Left ventricle myocardium superior (tissue), 1 donor: ENCODE measurements around the gene DENND1C. TPM values are rescaled to one million over a fixed set of nuclear protein-coding genes. Genes with fewer than 3 reads are reported as not detected.

Source experiments
- ATAC-seq: fragments of 200-7000 bp; cut with Tn5 transposase; one replicate; pipeline ENCODE4 v1.9.1; 2020; ENCODE audit warnings: mild to moderate bottlenecking, moderate library complexity
- DNase-seq: peaks from one replicate; pipeline ENCODE4 v3.0.0-alpha.2; 2020
- intact Hi-C: fragments of 100-400 bp; cut with micrococcal nuclease; formaldehyde crosslinking; loops from one replicate; pipeline ENCODE4 v1.11.0; 2022
- long read RNA-seq: library from polyadenylated mRNA; unstranded; transcript quantifications from one replicate; pipeline ENCODE4 v2.0.0, GENCODE V29; 2021
- total RNA-seq: library from RNA; stranded (reverse); fragmentation: NEBNext Ultra II Directional; extraction: Animal tissue kit (Norgen Biotek cat#: 25700); gene quantifications from one replicate; pipeline ENCODE4 v1.2.1, GENCODE V29; 2021
- donor health status: DM: no; HTN: yes; CAD: no; lungs with severe emphysema.

Gene DENND1C
- 0.87 TPM for total RNA-seq
- long read RNA-seq, result 0 reads

GRCh38 chr19:6481541-6482342 is at the start of gene DENND1C:
TSS of gene DENND1C (minus strand) at chr19:6481787. CDS start at chr19:6481695, 92 bp downstream.
- peak; percentile 60 for ATAC-seq
- peak; percentile 56 for DNase-seq
- intact Hi-C loops, result no loop called here

- ATAC-seq, result peak; percentile 96
- DNase-seq, result peak; percentile 93
- intact Hi-C loops, result no loop called here
Observed at GRCh38 chr19:6530386-6531162, 49.0 kb upstream of the DENND1C start, which contains the start of gene TNFSF9. TSS of gene TNFSF9 (plus strand) at chr19:6531026. CDS start at chr19:6531037, 11 bp downstream.

GRCh38 chr19:6529937-6530385 is 48.4 kb upstream of the DENND1C start:
- intact Hi-C loops, result no loop called here
- ATAC-seq, result no peak
- DNase-seq, result no peak

- ATAC-seq (no peak), DNase-seq (no peak)
- intact Hi-C loops, result no loop called here
Observed at GRCh38 chr19:6529351-6529750, 47.8 kb upstream of the DENND1C start.

- intact Hi-C loops, result no loop called here
- DNase-seq (peak; percentile 76), ATAC-seq (peak; percentile 71)
Observed at GRCh38 chr19:6528544-6529121, 47.0 kb upstream of the DENND1C start.

- intact Hi-C loops, result no loop called here
- DNase-seq (no peak), ATAC-seq (no peak)
Observed at GRCh38 chr19:6527893-6528543, 46.4 kb upstream of the DENND1C start.

GRCh38 chr19:6524311-6524710 is 42.7 kb upstream of the DENND1C start:
- DNase-seq, result no peak

GRCh38 chr19:6522712-6523111 is 41.1 kb upstream of the DENND1C start:
- no peak for ATAC-seq
- DNase-seq, result no peak
- intact Hi-C loops, result no loop called here

More at GRCh38 chr19:6524311-6524710, 42.7 kb upstream of the DENND1C start:
- intact Hi-C loops, result no loop called here
- ATAC-seq, result no peak

GRCh38 chr19:6521718-6522646 is 40.4 kb upstream of the DENND1C start:
- intact Hi-C loops, result no loop called here
- DNase-seq (peak; percentile 48), ATAC-seq (no peak)

- DNase-seq (no peak), ATAC-seq (no peak)
- intact Hi-C loops, result no loop called here
Observed at GRCh38 chr19:6519289-6519688, 37.7 kb upstream of the DENND1C start.

- no peak for ATAC-seq
- DNase-seq, result no peak
- intact Hi-C loops, result no loop called here
Observed at GRCh38 chr19:6518145-6518911, 36.7 kb upstream of the DENND1C start.

GRCh38 chr19:6516659-6517291 is 35.2 kb upstream of the DENND1C start:
- intact Hi-C loops, result no loop called here
- ATAC-seq, result peak; percentile 92

GRCh38 chr19:6516018-6516658 is 34.6 kb upstream of the DENND1C start:
- ATAC-seq, result peak; percentile 94
- DNase-seq, result peak; percentile 94
- intact Hi-C loops, result no loop called here

More at GRCh38 chr19:6516659-6517291, 35.2 kb upstream of the DENND1C start:
- DNase-seq, result peak; percentile 96

GRCh38 chr19:6514926-6515544 is 33.4 kb upstream of the DENND1C start:
- intact Hi-C loops, result no loop called here
- DNase-seq, result no peak
- ATAC-seq, result no peak

- DNase-seq (no peak), ATAC-seq (no peak)
- intact Hi-C loops, result no loop called here
Observed at GRCh38 chr19:6514089-6514488, 32.5 kb upstream of the DENND1C start.

GRCh38 chr19:6510618-6511017 is 29.0 kb upstream of the DENND1C start:
- DNase-seq (no peak), ATAC-seq (no peak)
- intact Hi-C loops, result no loop called here
